MCF 10A (cell line): ENCODE data around the gene CARD11. TPM values are rescaled to one million over a fixed set of nuclear protein-coding genes. Genes with fewer than 3 reads are reported as not detected.

ENCODE experiments used
- BruUV-seq: library from RNA; stranded (reverse); fragments of 400-500 nt; replicated peaks from 2 replicates; lab custom pipeline; 2021; lab: Mats Ljungman, UMichigan
- CTCF ChIA-PET: fragments of 300-600 bp; sonication (Branson Sonifier 250); formaldehyde crosslinking; extraction: SDS; loops from one replicate; lab custom pipeline; 2021; ENCODE audit warnings: antibody characterized with exemption, inconsistent platforms; lab: Yijun Ruan, JAX
- POLR2A ChIA-PET: fragments of 300-600, 350-650 bp; sonication (Branson Sonifier 250); formaldehyde crosslinking; extraction: SDS; loops from one replicate; lab custom pipeline; 2020; ENCODE audit warnings: antibody characterized with exemption, inconsistent platforms; lab: Yijun Ruan, JAX
- DNase-seq: peaks from one replicate; pipeline ENCODE4 v3.0.0-alpha.2; 2018; ENCODE audit not compliant: unreplicated experiment
- H3K27ac Mint-ChIP-seq: one replicate; pipeline ENCODE4 v1.8.0; 2022; ENCODE audit warnings: mild to moderate bottlenecking, low read depth, mixed read lengths; ENCODE audit not compliant: unreplicated experiment
- H3K27me3 Mint-ChIP-seq: one replicate; pipeline ENCODE4 v1.8.0; 2022; ENCODE audit warnings: mixed read lengths; ENCODE audit not compliant: insufficient read depth, unreplicated experiment
- H3K36me3 Mint-ChIP-seq: one replicate; pipeline ENCODE4 v1.8.0; 2022; ENCODE audit warnings: mild to moderate bottlenecking, moderate library complexity, mixed read lengths; ENCODE audit not compliant: insufficient read depth, unreplicated experiment
- H3K4me1 Mint-ChIP-seq: one replicate; pipeline ENCODE4 v1.8.0; 2022; ENCODE audit warnings: mixed read lengths; ENCODE audit not compliant: insufficient read depth, unreplicated experiment
- H3K4me3 Mint-ChIP-seq: one replicate; pipeline ENCODE4 v1.8.0; 2022; ENCODE audit warnings: mild to moderate bottlenecking, moderate library complexity, mixed read lengths; ENCODE audit not compliant: unreplicated experiment
- H3K9me3 Mint-ChIP-seq: one replicate; pipeline ENCODE4 v1.8.0; 2022; ENCODE audit warnings: mixed read lengths; ENCODE audit not compliant: unreplicated experiment
- intact Hi-C: fragments of 100-400 bp; cut with micrococcal nuclease; formaldehyde crosslinking; loops from 2 replicates; pipeline ENCODE4 v1.14.1; 2022
- total RNA-seq: library from RNA; stranded (reverse); gene quantifications from 2 replicates; pipeline ENCODE4 v1.2.3, GENCODE V29; 2022
- TF ChIP-seq, protein P1 (sequence below): fragments of 200-600 bp; IDR thresholded peaks from one replicate; pipeline ENCODE4 v1.8.0; 2022; ENCODE audit warnings: antibody characterized with exemption, mild to moderate bottlenecking; ENCODE audit not compliant: unreplicated experiment

Gene CARD11
- total RNA-seq, 1 experiment from 2014 or later, result not detected

DNA sequence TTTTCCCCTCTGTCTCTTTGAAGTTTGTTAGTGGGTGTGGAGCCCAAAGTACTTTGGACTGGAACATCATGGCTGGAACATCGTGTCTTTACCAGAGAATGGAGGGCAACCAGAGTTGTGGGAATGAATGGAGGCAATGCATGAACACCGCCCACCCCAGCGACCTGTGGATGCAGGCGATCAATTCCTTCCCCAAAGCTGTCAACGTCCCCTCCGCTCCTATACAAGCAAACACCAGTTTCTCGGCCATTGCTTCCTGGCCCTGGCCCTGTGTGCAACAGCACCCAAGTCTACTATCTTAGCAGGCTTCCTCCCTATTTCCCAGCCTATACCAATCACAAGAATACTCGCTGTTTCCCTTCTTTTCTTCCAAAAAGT lies 62.6 kb downstream of the CARD11 start:
- ChIA-PET CTCF (no interaction called here), POLR2A (no interaction called here)
- no TSS peak for BruUV-seq
- intact Hi-C loops, result no loop called here
- H3K9me3 Mint-ChIP-seq, result no peaks in the 10 kb centered on the region
- TF ChIP-seq, protein P1, sequence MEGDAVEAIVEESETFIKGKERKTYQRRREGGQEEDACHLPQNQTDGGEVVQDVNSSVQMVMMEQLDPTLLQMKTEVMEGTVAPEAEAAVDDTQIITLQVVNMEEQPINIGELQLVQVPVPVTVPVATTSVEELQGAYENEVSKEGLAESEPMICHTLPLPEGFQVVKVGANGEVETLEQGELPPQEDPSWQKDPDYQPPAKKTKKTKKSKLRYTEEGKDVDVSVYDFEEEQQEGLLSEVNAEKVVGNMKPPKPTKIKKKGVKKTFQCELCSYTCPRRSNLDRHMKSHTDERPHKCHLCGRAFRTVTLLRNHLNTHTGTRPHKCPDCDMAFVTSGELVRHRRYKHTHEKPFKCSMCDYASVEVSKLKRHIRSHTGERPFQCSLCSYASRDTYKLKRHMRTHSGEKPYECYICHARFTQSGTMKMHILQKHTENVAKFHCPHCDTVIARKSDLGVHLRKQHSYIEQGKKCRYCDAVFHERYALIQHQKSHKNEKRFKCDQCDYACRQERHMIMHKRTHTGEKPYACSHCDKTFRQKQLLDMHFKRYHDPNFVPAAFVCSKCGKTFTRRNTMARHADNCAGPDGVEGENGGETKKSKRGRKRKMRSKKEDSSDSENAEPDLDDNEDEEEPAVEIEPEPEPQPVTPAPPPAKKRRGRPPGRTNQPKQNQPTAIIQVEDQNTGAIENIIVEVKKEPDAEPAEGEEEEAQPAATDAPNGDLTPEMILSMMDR, result no peak
- no peaks in the 10 kb centered on the region for H3K4me1 Mint-ChIP-seq
- H3K27me3 Mint-ChIP-seq, result peaks cover 14% of the 10 kb centered on the region
- H3K4me3 Mint-ChIP-seq, result no peak overlapping the region
- H3K36me3 Mint-ChIP-seq, result no peaks in the 10 kb centered on the region
- H3K27ac Mint-ChIP-seq, result no peak overlapping the region
- DNase-seq, result no peak

DNA sequence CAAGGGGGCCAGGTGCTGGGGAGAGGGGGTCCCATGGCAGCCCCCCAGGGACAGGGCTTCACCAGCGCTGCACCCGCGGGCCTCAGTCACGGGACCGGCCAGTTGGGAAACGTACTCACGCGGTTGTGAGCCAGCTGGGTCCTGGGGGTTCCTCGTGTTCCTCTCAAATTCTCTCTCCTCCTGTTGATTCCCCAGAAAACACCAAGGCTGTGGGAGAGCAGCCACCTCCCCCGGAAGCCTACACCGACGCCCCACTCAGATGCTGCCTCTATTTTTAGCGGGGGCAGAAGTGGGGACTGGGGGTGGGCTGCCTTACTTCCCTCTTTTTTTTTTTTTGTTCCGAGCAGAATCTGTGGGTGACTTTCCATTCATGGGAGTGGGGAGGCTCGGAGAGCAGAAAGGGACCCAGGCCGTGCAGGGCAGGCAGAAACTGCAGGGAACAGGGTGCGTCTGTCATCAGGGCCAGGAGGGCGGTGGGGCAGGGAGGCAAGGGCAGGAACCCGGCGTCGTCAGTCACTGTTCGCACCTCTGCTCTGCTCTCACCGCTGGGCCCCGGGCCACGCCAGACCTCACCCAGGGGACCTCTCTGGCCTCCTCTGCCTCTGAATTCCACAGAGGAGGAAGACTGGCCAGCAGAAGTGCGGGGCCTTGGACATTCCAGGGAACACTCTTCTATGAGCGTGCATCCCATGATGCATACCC lies 63.1 kb downstream of the CARD11 start:
- Mint-ChIP-seq H3K36me3 (no peaks in the 10 kb centered on the region), H3K27ac (no peak overlapping the region), H3K4me3 (no peak overlapping the region), H3K9me3 (no peaks in the 10 kb centered on the region), H3K4me1 (no peaks in the 10 kb centered on the region), H3K27me3 (peaks cover 14% of the 10 kb centered on the region)
- TF ChIP-seq, protein P1, result no peak
- intact Hi-C loops, result no loop called here
- no TSS peak for BruUV-seq
- POLR2A ChIA-PET, result no interaction called here
- CTCF ChIA-PET, result no interaction called here
- DNase-seq, result no peak

- H3K27me3 Mint-ChIP-seq, result peaks cover 14% of the 10 kb centered on the region
- no peaks in the 10 kb centered on the region for H3K4me1 Mint-ChIP-seq
- intact Hi-C loops, result no loop called here
- TF ChIP-seq, protein P1, result no peak
- H3K36me3 Mint-ChIP-seq, result no peaks in the 10 kb centered on the region
- H3K9me3 Mint-ChIP-seq, result no peaks in the 10 kb centered on the region
- no peak overlapping the region for H3K4me3 Mint-ChIP-seq
- POLR2A ChIA-PET, result no interaction called here
- no TSS peak for BruUV-seq
- H3K27ac Mint-ChIP-seq, result no peak overlapping the region
- CTCF ChIA-PET, result interaction anchor here (0.6 kb wide), 1 partner anchor 21 kb away, joined by 3 read pairs; no protein-coding TSS in a partner anchor
- no peak for DNase-seq
Measured at GRCh38 chr7:2979951-2980350, 63.7 kb downstream of the CARD11 start.

DNA sequence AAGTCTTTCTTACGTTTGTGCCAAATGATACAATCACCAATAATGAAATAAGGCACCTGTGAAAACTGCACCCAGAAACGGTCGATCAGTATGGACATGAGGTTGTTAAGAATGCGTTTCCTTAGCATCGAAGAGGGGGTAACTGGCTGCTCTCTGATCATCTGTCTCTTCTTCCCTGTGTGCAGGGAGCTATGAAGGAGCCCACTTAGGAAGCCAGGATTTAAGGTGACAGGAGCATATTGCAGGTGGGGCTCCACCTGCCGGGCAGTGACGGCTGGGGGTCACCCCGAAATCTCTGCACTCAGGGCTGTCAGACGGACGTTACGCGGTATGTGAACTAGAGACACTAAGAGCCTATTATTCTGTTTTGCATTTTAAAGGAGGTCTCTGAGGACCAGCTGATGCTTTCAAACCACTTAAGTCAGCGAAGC lies 64.5 kb downstream of the CARD11 start:
- no peak for DNase-seq
- H3K36me3 Mint-ChIP-seq, result no peaks in the 10 kb centered on the region
- no peaks in the 10 kb centered on the region for H3K4me1 Mint-ChIP-seq
- H3K4me3 Mint-ChIP-seq, result no peak overlapping the region
- no TSS peak for BruUV-seq
- H3K9me3 Mint-ChIP-seq, result no peaks in the 10 kb centered on the region
- ChIA-PET CTCF (interaction anchor here (0.6 kb wide), 1 partner anchor 22 kb away, joined by 3 read pairs; no protein-coding TSS in a partner anchor), POLR2A (no interaction called here)
- intact Hi-C loops, result no loop called here
- TF ChIP-seq, protein P1, result no peak
- H3K27me3 Mint-ChIP-seq, result peaks cover 14% of the 10 kb centered on the region
- no peak overlapping the region for H3K27ac Mint-ChIP-seq
